Measurements from ENCODE around the gene EYA2.
A peak's percentile ranks its signal among the peaks of the same experiment; 100 is the strongest.

Gene EYA2

GRCh38 chr20:47188540-47188939 lies 293.9 kb downstream of the EYA2 start:
- no peak overlapping the region for H3K4me3 ChIP-seq (ENCODE audit: low read length)
- no peak for TF ChIP-seq CTCF (conservative IDR thresholded peaks at IDR 0.05; ENCODE audit: low read depth, low read length)
- DNase-seq (ENCODE audit: low read depth), result no peak

- no peak overlapping the region for H3K4me3 ChIP-seq (ENCODE audit: low read length)
- no peak for TF ChIP-seq CTCF (conservative IDR thresholded peaks at IDR 0.05; ENCODE audit: low read depth, low read length)
- DNase-seq (ENCODE audit: low read depth), result no peak
Measured at GRCh38 chr20:47189060-47189459, 294.4 kb downstream of the EYA2 start.

GRCh38 chr20:47191074-47191673 lies 296.5 kb downstream of the EYA2 start:
- DNase-seq (ENCODE audit: low read depth), result no peak
- no peak overlapping the region for H3K4me3 ChIP-seq (ENCODE audit: low read length)
- TF ChIP-seq CTCF (conservative IDR thresholded peaks at IDR 0.05; ENCODE audit: low read depth, low read length), result no peak

- H3K4me3 ChIP-seq (ENCODE audit: low read length), result no peak overlapping the region
- TF ChIP-seq CTCF (conservative IDR thresholded peaks at IDR 0.05; ENCODE audit: low read depth, low read length), result no peak
- no peak for DNase-seq (ENCODE audit: low read depth)
Measured at GRCh38 chr20:47191956-47192355, 297.3 kb downstream of the EYA2 start.

- no peak overlapping the region for H3K4me3 ChIP-seq (ENCODE audit: low read length)
- DNase-seq (ENCODE audit: low read depth), result no peak
- TF ChIP-seq CTCF (conservative IDR thresholded peaks at IDR 0.05; ENCODE audit: low read depth, low read length), result no peak
Measured at GRCh38 chr20:47195573-47195972, 300.9 kb downstream of the EYA2 start.

- DNase-seq (ENCODE audit: low read depth), result no peak
- H3K4me3 ChIP-seq (ENCODE audit: low read length), result no peak overlapping the region
- TF ChIP-seq CTCF (conservative IDR thresholded peaks at IDR 0.05; ENCODE audit: low read depth, low read length), result peak; percentile 93
Measured at GRCh38 chr20:47196091-47197081, 301.7 kb downstream of the EYA2 start.
